ENCODE data around the gene USP49.
A peak's percentile ranks its signal among the peaks of the same experiment; 100 is the strongest.

Gene USP49

DNA sequence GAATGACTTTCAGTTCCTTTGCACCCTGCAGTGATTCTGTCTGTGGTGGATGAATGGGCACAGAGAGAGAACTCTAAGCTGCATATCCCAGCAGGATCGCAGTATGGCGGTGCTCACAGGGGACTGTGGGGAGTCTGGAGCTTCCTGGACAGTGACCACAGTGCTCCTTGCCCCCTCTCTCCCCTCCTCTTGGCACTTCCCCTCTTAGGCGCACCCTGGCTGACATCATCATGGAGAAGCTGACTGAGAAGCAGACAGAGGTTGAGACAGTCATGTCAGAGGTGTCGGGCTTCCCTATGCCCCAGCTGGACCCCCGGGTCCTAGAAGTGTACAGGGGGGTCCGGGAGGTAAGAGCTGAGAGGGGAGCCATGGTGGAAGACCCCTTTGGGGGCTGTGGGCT is 34.7 kb upstream of the USP49 start:
- DNase-seq (ENCODE audit: low read depth in 1 of 2, low spot score in 1 of 2) = peak in 1 of 2 experiments; percentile 5
- H3K4me3 ChIP-seq (replicated peaks; ENCODE audit: insufficient read depth, low read length) = no peak overlapping the region
- TF ChIP-seq, protein P1, sequence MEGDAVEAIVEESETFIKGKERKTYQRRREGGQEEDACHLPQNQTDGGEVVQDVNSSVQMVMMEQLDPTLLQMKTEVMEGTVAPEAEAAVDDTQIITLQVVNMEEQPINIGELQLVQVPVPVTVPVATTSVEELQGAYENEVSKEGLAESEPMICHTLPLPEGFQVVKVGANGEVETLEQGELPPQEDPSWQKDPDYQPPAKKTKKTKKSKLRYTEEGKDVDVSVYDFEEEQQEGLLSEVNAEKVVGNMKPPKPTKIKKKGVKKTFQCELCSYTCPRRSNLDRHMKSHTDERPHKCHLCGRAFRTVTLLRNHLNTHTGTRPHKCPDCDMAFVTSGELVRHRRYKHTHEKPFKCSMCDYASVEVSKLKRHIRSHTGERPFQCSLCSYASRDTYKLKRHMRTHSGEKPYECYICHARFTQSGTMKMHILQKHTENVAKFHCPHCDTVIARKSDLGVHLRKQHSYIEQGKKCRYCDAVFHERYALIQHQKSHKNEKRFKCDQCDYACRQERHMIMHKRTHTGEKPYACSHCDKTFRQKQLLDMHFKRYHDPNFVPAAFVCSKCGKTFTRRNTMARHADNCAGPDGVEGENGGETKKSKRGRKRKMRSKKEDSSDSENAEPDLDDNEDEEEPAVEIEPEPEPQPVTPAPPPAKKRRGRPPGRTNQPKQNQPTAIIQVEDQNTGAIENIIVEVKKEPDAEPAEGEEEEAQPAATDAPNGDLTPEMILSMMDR (IDR thresholded peaks at IDR 0.05; ENCODE audit: insufficient read depth, low read length) = no peak
- TF ChIP-seq SPI1 (IDR thresholded peaks at IDR 0.05; ENCODE audit: borderline replicate concordance, low read depth) = peak; percentile 30; the same call in 1 of the 2 replicates
- TF ChIP-seq GABPA (IDR thresholded peaks at IDR 0.05; ENCODE audit: low read depth) = no peak
- H3K27ac ChIP-seq (replicated peaks) = no peak overlapping the region
- no peaks in the 10 kb centered on the region for H3K27me3 ChIP-seq (ENCODE audit: insufficient read depth, poor library complexity, severe bottlenecking)

DNA sequence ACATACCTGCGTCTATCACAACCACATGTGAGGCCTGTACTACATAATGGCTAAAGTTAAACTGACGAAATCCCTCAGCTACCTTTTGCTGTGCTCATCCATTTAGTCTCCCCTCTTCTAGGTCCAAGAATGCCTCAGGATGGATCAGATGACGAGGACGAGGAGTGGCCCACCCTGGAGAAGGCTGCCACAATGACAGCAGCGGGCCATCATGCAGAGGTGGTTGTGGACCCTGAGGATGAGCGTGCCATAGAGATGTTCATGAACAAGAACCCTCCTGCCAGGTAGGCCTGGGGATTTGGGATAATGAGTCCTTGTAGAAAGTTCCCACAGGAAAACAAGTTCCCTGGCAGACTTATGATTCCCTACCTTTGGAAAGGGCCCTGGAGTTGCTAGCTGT is 32.1 kb upstream of the USP49 start:
- Histone ChIP-seq H3K4me3 (replicated peaks; ENCODE audit: insufficient read depth, low read length) (no peak overlapping the region), H3K27me3 (ENCODE audit: insufficient read depth, poor library complexity, severe bottlenecking) (no peaks in the 10 kb centered on the region), H3K27ac (replicated peaks) (no peak overlapping the region)
- no peak for TF ChIP-seq SPI1 (IDR thresholded peaks at IDR 0.05; ENCODE audit: borderline replicate concordance, low read depth)
- TF ChIP-seq GABPA (IDR thresholded peaks at IDR 0.05; ENCODE audit: low read depth) = no peak
- TF ChIP-seq, protein P2, sequence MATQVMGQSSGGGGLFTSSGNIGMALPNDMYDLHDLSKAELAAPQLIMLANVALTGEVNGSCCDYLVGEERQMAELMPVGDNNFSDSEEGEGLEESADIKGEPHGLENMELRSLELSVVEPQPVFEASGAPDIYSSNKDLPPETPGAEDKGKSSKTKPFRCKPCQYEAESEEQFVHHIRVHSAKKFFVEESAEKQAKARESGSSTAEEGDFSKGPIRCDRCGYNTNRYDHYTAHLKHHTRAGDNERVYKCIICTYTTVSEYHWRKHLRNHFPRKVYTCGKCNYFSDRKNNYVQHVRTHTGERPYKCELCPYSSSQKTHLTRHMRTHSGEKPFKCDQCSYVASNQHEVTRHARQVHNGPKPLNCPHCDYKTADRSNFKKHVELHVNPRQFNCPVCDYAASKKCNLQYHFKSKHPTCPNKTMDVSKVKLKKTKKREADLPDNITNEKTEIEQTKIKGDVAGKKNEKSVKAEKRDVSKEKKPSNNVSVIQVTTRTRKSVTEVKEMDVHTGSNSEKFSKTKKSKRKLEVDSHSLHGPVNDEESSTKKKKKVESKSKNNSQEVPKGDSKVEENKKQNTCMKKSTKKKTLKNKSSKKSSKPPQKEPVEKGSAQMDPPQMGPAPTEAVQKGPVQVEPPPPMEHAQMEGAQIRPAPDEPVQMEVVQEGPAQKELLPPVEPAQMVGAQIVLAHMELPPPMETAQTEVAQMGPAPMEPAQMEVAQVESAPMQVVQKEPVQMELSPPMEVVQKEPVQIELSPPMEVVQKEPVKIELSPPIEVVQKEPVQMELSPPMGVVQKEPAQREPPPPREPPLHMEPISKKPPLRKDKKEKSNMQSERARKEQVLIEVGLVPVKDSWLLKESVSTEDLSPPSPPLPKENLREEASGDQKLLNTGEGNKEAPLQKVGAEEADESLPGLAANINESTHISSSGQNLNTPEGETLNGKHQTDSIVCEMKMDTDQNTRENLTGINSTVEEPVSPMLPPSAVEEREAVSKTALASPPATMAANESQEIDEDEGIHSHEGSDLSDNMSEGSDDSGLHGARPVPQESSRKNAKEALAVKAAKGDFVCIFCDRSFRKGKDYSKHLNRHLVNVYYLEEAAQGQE (IDR thresholded peaks at IDR 0.05; ENCODE audit: insufficient replicate concordance, low read depth) = no peak
- TF ChIP-seq, protein P1 (IDR thresholded peaks at IDR 0.05; ENCODE audit: insufficient read depth, low read length) = no peak
- TF ChIP-seq POLR2AphosphoS5 (IDR thresholded peaks at IDR 0.05; ENCODE audit: low read depth) = no peak
- no peak for DNase-seq (ENCODE audit: low read depth in 1 of 2, low spot score in 1 of 2)

DNA sequence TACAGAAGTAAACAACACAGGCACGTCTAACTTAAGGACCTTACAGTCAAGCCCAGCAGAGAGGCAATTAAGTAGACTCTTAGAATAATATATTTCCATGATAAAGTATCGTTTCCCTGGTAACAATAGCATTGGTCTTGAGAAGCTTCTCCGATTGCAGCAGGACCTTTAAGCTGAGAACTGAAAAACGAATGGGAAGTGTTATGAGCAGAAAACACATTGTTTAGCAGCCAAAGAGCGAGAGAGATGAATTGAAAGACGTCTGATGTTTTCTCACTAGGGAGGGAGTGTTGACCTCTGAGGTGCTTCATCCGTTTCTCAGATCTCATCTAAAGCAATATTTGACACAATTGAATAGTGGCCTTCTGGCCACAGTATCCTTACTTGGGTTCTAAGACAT is 27.0 kb upstream of the USP49 start:
- Histone ChIP-seq H3K27me3 (ENCODE audit: insufficient read depth, poor library complexity, severe bottlenecking) (no peaks in the 10 kb centered on the region), H3K27ac (replicated peaks) (peak overlapping the region; percentile 93), H3K4me3 (replicated peaks; ENCODE audit: insufficient read depth, low read length) (peak overlapping the region; percentile 91)
- TF ChIP-seq POLR2AphosphoS5 (IDR thresholded peaks at IDR 0.05; ENCODE audit: low read depth) (no peak), SPI1 (IDR thresholded peaks at IDR 0.05; ENCODE audit: borderline replicate concordance, low read depth) (no peak), GABPA (IDR thresholded peaks at IDR 0.05; ENCODE audit: low read depth) (no peak)
- TF ChIP-seq, protein P2 (IDR thresholded peaks at IDR 0.05; ENCODE audit: insufficient replicate concordance, low read depth) = no peak
- TF ChIP-seq, protein P1 (IDR thresholded peaks at IDR 0.05; ENCODE audit: insufficient read depth, low read length) = no peak
- no peak for DNase-seq (ENCODE audit: low read depth in 1 of 2, low spot score in 1 of 2)

DNA sequence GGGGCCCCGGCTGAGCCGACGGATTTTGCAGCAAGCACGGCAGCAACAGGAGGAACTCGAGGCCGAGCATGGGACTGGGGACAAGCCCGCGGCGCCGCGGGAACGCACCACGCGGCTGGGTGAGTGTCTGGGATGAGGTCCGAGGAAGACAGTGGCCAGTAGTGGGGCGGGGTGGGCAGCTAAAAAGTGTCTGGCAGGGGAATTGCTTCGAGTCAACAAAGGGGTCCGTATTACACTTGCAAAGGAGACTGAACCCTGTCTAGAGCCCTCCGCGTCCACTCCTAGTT is 26.5 kb upstream of the USP49 start:
- no peak for DNase-seq (ENCODE audit: low read depth in 1 of 2, low spot score in 1 of 2)
- Histone ChIP-seq H3K27me3 (ENCODE audit: insufficient read depth, poor library complexity, severe bottlenecking) (no peaks in the 10 kb centered on the region), H3K4me3 (replicated peaks; ENCODE audit: insufficient read depth, low read length) (peak overlapping the region; percentile 91), H3K27ac (replicated peaks) (peak overlapping the region; percentile 93)
- TF ChIP-seq, protein P2 (IDR thresholded peaks at IDR 0.05; ENCODE audit: insufficient replicate concordance, low read depth) = no peak
- TF ChIP-seq GABPA (IDR thresholded peaks at IDR 0.05; ENCODE audit: low read depth) (no peak), POLR2AphosphoS5 (IDR thresholded peaks at IDR 0.05; ENCODE audit: low read depth) (no peak; the same call in 1 of the 2 replicates), SPI1 (IDR thresholded peaks at IDR 0.05; ENCODE audit: borderline replicate concordance, low read depth) (no peak)
- TF ChIP-seq, protein P1 (IDR thresholded peaks at IDR 0.05; ENCODE audit: insufficient read depth, low read length) = no peak
